Duodenal mucosa (tissue), 2 donors: ENCODE results near the gene UNC5A.

Experiments used
- H3K27ac ChIP-seq: one replicate; pipeline ENCODE4 v1.7.0; 2013; ENCODE audit warnings: low read depth, low read length
- H3K27me3 ChIP-seq, 2 donors: one replicate each; pipeline ENCODE4 v1.7.0; 2013; ENCODE audit warnings: low read length in 2 of 2, control low read depth in 1 of 2; ENCODE audit not compliant: insufficient read depth in 2 of 2, control insufficient read depth in 1 of 2
- H3K36me3 ChIP-seq, 2 donors: one replicate each; pipeline ENCODE4 v1.7.0; 2013; ENCODE audit warnings: low read length in 2 of 2, control low read depth in 1 of 2; ENCODE audit not compliant: insufficient read depth in 2 of 2, control insufficient read depth in 1 of 2
- H3K4me1 ChIP-seq, 2 donors: one replicate each; pipeline ENCODE4 v1.7.0; 2013; ENCODE audit warnings: low read length in 2 of 2, control low read depth in 1 of 2; ENCODE audit not compliant: insufficient read depth in 2 of 2, control insufficient read depth in 1 of 2
- H3K4me3 ChIP-seq, 2 donors: one replicate each; pipeline ENCODE4 v1.7.0; 2013; ENCODE audit warnings: low read length in 2 of 2, low read depth in 1 of 2
- H3K9ac ChIP-seq, 2 donors: one replicate each; pipeline ENCODE4 v1.7.0; 2013; ENCODE audit warnings: low read length in 2 of 2, low read depth in 1 of 2
- H3K9me3 ChIP-seq, 2 donors: one replicate each; pipeline ENCODE4 v1.7.0; 2013; ENCODE audit warnings: low read length in 2 of 2, control low read depth in 1 of 2; ENCODE audit not compliant: control insufficient read depth in 1 of 2

Gene UNC5A

DNA sequence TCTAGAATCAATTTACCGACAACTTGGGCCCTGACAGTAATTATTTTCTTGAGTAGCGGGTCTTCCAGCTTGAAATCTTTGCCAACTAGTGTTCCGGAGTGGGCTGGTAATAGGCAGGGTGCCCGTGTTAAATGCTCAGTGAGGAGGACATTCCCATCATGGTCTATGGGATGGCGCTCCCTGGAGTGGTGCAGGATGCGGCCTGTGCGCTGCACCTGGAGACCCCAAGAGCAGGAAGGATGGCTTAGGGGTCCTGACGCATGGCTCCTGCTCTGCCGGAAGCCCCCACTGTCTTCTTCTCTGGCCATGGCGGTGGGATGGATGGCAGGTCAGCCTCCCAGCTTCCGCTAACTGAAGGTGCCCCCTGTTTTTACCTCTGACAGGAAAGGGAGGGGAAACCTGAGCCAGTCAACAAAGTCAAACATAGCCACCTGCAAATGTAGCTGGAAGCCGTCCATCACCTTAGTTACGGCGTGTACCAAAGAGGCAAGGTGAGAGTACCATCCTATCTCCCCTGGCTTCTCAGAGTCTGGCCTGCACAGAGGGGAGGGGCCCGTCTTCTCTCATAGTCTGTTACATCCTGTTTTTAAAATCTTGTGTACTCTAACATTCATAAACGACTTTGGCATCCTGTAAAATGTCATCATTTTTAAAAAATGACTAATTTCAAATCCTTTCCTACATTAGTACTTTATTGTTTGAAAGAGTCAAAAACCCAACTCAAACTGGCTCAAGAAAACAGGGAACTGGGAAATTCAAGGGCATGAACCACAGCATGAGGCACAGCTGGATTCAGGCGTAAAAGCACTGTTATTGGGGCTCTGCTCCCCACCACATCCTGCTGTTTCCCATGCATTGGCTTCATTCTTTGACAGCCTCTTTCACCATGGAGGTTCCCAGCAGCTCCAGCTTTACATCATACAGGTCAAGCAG lies 28.5 kb upstream of the UNC5A start:
- Histone ChIP-seq H3K9me3 (no peaks in the 10 kb centered on the region), H3K4me3 (no peak overlapping the region), H3K4me1 (no peaks in the 10 kb centered on the region), H3K27ac (no peak overlapping the region), H3K9ac (no peak overlapping the region), H3K27me3 (peaks cover 17 to 18% of the 10 kb centered on the region in 2 donors), H3K36me3 (no peaks in the 10 kb centered on the region)

DNA sequence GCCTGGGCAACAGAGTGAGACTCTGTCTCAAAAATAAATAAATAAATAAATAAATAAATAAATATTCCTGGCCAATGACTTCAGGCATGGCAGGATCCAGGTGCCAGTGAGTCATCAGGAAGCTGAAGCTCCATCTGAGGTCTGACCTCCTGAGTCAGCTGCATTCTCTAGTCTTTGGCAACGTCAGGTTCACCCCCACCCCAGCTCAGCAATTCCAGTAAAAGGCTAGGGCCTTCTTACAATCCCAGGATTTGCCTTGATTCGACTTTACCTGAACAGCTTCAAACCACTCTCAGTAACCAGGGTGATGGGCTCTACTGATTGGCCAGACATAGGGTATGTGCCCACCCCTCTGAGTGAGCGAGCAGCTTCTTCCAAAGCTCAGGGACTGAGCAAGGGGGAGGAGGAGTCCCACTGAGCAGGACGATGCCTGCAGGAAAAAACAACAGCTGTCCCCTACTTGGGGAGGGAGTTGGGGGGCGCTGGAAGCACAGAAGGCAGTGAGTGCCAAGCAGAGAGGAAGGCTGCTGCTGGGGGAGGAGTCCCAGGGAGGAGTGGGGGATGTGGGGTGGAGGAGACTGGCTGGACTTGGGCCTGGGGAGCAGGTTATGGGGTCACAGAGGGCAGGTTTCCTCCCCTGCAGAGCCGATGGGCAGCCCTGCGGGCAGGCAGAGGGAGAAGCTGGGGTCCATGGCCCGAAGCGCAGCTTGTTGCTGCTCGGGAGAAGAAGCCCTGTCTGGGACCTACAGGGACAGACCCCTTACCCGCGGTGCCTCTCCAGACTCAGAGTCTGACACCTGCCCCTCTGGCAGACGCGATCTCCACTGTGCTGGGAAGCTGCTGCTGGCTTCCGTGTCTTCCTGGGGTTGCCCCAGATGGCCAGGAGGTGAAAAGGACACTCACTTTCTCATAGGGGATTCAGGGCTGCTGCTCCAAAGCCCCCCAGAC lies 25.9 kb upstream of the UNC5A start:
- Histone ChIP-seq H3K27me3 (peaks cover 17 to 22% of the 10 kb centered on the region in 2 donors), H3K9ac (no peak overlapping the region)

DNA sequence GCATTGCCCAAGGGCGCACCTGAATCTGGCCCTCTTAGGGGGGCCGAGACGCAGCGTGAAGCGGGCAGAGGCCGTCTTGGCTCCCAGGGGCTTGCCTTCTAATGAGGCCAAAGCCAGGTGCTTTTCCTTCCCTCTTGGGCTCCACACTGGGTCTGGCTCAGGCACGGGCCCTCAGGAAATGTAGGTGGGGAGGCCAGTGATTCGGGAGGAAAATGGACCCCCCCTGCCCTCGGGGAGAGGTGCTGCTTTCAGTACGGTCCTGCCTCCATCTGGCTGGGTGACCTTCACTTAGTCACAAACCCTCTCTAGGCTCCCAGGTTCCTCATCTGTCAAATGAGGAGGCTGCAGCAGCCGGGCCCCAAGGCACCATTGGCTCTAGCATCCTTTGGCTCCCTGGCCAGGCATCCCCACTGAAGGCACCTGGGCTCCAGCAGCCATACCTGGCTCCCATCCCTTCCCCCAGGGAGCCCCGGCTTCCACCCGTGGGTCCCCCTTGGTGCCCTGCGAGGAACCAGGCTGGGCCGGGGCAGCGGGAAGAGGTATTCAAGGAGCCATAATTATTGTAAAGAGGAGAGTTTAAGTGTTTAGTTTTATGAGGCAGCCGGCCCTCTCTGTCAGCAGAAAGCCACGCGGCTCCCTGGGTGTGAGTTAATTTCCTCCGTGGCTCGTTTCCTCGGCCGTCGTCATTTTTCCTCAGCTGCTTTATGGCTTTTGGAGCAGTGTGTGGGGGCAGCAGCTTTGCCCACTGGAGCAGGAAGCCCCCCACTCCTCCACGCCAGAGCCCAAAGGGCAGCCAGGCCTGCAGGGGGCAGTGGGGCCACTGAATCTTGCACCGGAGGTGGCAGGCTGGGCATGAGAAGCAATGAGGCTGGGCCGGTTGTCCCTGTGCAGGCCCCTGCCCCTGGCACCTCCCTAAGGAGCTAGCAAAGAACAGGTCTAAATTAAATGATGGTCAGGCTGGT lies 24.9 kb upstream of the UNC5A start:
- Histone ChIP-seq H3K4me1 (no peaks in the 10 kb centered on the region), H3K9ac (no peak overlapping the region), H3K36me3 (no peaks in the 10 kb centered on the region), H3K9me3 (no peaks in the 10 kb centered on the region), H3K4me3 (no peak overlapping the region), H3K27ac (no peak overlapping the region), H3K27me3 (peaks cover 20% of the 10 kb centered on the region in 2 donors)

More for the DNA sequence above, 25.9 kb upstream of the UNC5A start:
- Histone ChIP-seq H3K36me3 (no peaks in the 10 kb centered on the region), H3K9me3 (no peaks in the 10 kb centered on the region), H3K4me1 (no peaks in the 10 kb centered on the region), H3K4me3 (no peak overlapping the region), H3K27ac (no peak overlapping the region)

DNA sequence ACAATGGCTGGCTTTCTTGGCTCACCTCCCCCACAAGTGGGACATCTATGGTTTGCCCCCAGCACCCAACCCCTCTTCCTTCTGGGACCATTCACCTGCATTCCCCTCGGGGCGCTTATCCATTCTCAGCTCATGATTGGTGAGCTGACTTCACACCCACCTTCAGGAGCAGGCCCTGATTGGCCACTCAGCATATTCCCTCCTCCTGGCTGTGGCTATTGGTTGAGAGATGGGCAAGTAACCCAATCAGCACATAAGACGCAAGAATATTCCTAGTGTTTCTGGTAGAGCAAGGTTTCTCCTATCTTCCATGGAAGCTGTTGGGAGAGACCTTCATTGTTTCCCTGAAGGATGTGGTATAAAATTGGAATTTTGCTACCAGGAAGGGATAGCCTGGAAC lies 22.7 kb upstream of the UNC5A start:
- no peak overlapping the region for H3K4me3 ChIP-seq
- H3K9ac ChIP-seq, result no peak overlapping the region
- H3K4me1 ChIP-seq, result no peaks in the 10 kb centered on the region
- H3K9me3 ChIP-seq, result no peaks in the 10 kb centered on the region
- no peaks in the 10 kb centered on the region for H3K36me3 ChIP-seq
- no peak overlapping the region for H3K27ac ChIP-seq
- peaks cover 18 to 23% of the 10 kb centered on the region in 2 donors for H3K27me3 ChIP-seq

DNA sequence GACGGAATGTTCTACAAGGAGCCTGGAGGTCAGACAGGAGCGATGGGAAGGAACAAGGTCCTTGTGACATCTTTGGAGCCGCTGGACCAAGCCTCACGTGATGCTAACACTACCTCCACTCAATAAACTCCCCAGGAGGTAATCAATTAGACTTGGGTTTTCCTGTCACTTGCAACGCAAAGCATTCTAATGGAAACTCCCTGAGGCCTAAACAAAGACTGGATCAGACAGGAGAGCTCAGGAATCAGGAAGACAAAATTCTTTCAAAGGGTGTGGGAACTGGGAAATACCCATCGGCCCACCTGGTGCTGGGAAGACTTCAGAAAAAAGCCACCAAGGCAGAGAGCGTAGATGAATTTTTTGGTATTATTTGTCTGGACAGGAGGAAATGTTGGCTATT lies 22.3 kb upstream of the UNC5A start:
- Histone ChIP-seq H3K4me1 (no peaks in the 10 kb centered on the region), H3K27me3 (peaks cover 20 to 23% of the 10 kb centered on the region in 2 donors), H3K36me3 (no peaks in the 10 kb centered on the region), H3K4me3 (no peak overlapping the region), H3K27ac (no peak overlapping the region), H3K9ac (no peak overlapping the region), H3K9me3 (no peaks in the 10 kb centered on the region)

DNA sequence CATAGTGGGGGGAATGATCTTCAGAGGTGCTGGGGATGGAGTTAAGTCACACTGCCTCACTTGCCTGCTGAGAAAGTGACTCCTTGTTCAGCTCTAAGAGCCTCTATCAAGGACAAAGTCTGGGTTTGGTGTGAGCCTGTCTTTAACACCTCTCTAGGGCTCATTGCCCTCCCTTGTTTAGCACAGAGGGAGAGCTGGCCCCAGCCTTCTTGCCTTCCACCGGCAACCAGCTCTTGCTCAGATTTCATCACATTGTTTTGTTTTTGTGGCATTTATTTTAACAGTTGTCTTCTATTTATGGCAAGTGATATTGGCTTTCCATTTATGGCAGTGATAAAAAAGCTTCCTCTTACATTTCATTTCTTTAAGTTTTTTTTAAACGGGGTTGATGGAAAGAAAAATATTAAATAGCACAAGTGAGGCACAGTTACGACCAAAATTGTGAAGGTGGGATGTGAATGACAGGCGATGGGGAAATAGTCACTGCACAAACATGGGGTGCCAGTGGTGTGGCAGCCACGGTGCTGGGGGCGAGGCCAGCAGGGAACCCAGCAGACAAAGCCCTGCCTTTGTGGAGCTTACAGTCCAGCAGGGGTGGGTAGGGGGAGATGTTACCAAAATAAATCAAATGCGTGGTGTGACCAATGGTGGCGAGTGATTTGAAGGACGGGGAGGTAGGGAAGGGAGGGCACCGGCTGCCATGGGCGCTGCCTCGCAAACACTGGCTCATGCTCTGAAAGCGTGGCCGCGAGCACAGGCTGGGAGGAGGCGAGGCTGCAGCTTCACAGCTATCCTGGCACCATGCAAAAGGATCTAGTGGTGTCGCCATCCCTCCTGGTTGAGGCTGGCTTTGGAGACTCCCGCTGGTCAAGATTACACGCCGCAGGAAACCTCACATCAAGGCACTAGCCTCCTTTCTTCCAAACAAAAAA lies 21.2 kb upstream of the UNC5A start:
- Histone ChIP-seq H3K9ac (no peak overlapping the region), H3K36me3 (no peaks in the 10 kb centered on the region), H3K4me1 (no peaks in the 10 kb centered on the region), H3K4me3 (no peak overlapping the region), H3K9me3 (no peaks in the 10 kb centered on the region), H3K27me3 (peaks cover 24 to 33% of the 10 kb centered on the region in 2 donors), H3K27ac (no peak overlapping the region)

DNA sequence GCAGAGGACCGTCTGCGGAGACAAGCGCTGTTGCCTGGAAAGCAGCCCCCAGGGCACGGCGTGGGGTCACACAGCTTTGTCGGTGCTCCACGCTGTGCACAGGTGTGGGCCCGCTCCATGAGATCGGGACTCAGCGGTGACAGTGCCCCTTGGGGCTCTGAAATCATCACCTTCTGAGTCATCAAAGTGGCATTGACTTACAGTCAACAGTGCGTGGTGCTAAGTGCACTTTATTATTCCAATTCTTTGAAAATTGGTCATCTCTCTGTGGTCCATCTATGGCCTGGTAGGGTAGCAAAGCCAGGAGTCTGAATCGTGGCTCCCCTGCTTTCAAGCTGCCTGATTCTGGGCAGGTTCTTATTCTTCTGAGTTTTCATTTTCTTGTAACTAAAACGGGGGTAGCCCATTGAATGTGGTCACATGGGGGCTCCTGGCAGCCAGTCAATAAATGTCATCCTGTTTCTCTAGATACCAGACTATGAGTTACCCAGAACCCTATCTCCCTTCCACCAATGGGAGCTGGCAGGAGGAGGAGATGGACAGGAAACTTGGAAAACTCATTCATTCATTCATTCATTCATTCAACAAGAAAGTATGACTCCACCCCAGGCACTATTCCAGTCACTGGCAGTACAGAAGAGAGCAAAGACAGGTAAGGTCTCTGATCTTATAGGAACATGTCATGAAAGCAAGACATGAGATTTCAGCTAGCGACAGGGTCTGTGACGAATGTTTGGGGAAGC lies 20.3 kb upstream of the UNC5A start:
- Histone ChIP-seq H3K4me1 (no peaks in the 10 kb centered on the region), H3K27ac (no peak overlapping the region), H3K4me3 (no peak overlapping the region), H3K27me3 (peaks cover 24 to 27% of the 10 kb centered on the region in 2 donors), H3K36me3 (no peaks in the 10 kb centered on the region), H3K9ac (no peak overlapping the region), H3K9me3 (no peaks in the 10 kb centered on the region)

DNA sequence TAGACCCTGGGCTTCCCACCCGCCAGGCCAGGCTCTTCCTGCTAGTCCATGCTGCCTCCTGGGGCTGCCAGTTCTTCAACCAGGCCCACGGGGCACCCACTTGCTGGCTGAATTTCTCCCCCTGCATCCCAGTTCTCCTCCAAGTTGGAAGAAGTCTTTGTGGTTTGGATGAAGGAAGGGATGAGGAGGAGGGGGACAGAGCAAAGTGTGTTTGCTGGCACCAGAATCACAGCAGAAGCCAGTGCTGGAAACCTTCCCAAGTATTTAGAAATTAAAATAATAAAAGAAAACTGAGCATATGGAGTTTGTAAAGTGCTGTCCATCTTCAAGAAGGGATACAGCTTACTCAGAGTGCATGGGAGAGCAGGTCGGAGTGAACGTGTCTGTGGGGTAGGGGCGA lies 19.4 kb upstream of the UNC5A start:
- Histone ChIP-seq H3K9me3 (no peaks in the 10 kb centered on the region), H3K36me3 (no peaks in the 10 kb centered on the region), H3K27me3 (peaks cover 25 to 26% of the 10 kb centered on the region in 2 donors), H3K9ac (no peak overlapping the region), H3K27ac (no peak overlapping the region), H3K4me1 (no peaks in the 10 kb centered on the region), H3K4me3 (no peak overlapping the region)
